GM12878 (cell line): ENCODE results near the gene TMEM109. TPM values are rescaled to one million over a fixed set of nuclear protein-coding genes. Genes with fewer than 3 reads are reported as not detected.

Source experiments
- ATAC-seq: fragments of 200-7000 bp; cut with Tn5 transposase; 3 replicates; pipeline ENCODE4 v1.9.1; 2020; ENCODE audit warnings: mild to moderate bottlenecking, moderate library complexity
- BruUV-seq: library from RNA; stranded (reverse); fragments of 400-500 nt; replicated peaks from 2 replicates; lab custom pipeline; 2021; lab: Mats Ljungman, UMichigan
- CTCF ChIA-PET: fragments of 300-600 bp; sonication (Branson Sonifier 250); formaldehyde crosslinking; extraction: SDS; loops from one replicate; lab custom pipeline; 2021; ENCODE audit warnings: inconsistent platforms; lab: Yijun Ruan, JAX
- POLR2A ChIA-PET: fragments of 350-600 bp; formaldehyde crosslinking; extraction: SDS; loops from one replicate; lab custom pipeline; 2021; ENCODE audit warnings: inconsistent platforms; lab: Charles Lee
- RAD21 ChIA-PET: fragments of 300-600 bp; sonication (Branson Sonifier 250); formaldehyde crosslinking; loops from one replicate; lab custom pipeline; 2023; ENCODE audit warnings: antibody characterized with exemption; ENCODE audit not compliant: unreplicated experiment; lab: Charles Lee
- SMC1A ChIA-PET: fragments of 300-600 bp; sonication (Branson Sonifier 250); formaldehyde crosslinking; loops from one replicate; lab custom pipeline; 2023; ENCODE audit not compliant: unreplicated experiment, uncharacterized antibody; lab: Charles Lee
- DNase-seq: peaks from one replicate; pipeline ENCODE4 v3.0.0-alpha.2; 2011; ENCODE audit warnings: low read depth, low spot score
- FAIRE-seq: peaks from 3 replicates; lab custom pipeline; 2011; peaks lifted over from hg19 to GRCh38; lab: Jason Lieb, UNC
- H2AFZ ChIP-seq: 2 replicates; pipeline ENCODE4 v1.6.0; 2011; ENCODE audit warnings: low read depth, low read length, control low read depth; ENCODE audit not compliant: control insufficient read depth
- H3K27ac ChIP-seq: 2 replicates; pipeline ENCODE4 v1.5.1; 2011; ENCODE audit warnings: control low read depth; ENCODE audit not compliant: control insufficient read depth, insufficient read depth
- H3K27me3 ChIP-seq, 2 experiments: replicated peaks in 1 of 2; 2 replicates each; pipeline versions ENCODE4 v1.6.0 to v1.6.1; 2011; ENCODE audit warnings: low read length in 1 of 2; ENCODE audit not compliant: control insufficient read depth in 2 of 2, insufficient read depth in 2 of 2
- H3K36me3 ChIP-seq, 2 experiments: 2 replicates each; pipeline ENCODE4 v1.5.1; 2011; ENCODE audit warnings: low read length in 1 of 2; ENCODE audit not compliant: control insufficient read depth in 2 of 2, insufficient read depth in 2 of 2
- H3K4me1 ChIP-seq: 2 replicates; pipeline ENCODE4 v1.6.1; 2011; ENCODE audit warnings: mild to moderate bottlenecking, low read length, moderate library complexity, mixed read lengths; ENCODE audit not compliant: control insufficient read depth, insufficient read depth
- H3K4me2 ChIP-seq: 2 replicates; pipeline ENCODE4 v1.6.0; 2011; ENCODE audit warnings: control low read depth; ENCODE audit not compliant: control insufficient read depth, insufficient read depth
- H3K4me3 ChIP-seq: fragments of 200-600 bp; sonication (generic); 2 replicates; pipeline ENCODE4 v1.5.1; 2016
- H3K79me2 ChIP-seq: 2 replicates; pipeline ENCODE4 v1.6.0; 2011; ENCODE audit warnings: low read length; ENCODE audit not compliant: control insufficient read depth, insufficient read depth
- H3K9ac ChIP-seq: 2 replicates; pipeline ENCODE4 v1.8.0; 2011; ENCODE audit warnings: low read length, control low read depth, mixed read lengths; ENCODE audit not compliant: control insufficient read depth, insufficient read depth
- H3K9me3 ChIP-seq: replicated peaks from 3 replicates; pipeline ENCODE4 v1.5.1; 2011; ENCODE audit warnings: mild to moderate bottlenecking, low read length; ENCODE audit not compliant: control insufficient read depth, insufficient read depth
- H4K20me1 ChIP-seq: 2 replicates; pipeline ENCODE4 v1.6.0; 2011; ENCODE audit not compliant: control insufficient read depth, insufficient read depth
- BRCA1 ChIP-seq: IDR thresholded peaks from 2 replicates; pipeline ENCODE4 v1.6.1; 2011; ENCODE audit warnings: low read depth, low read length, improper control_type of control experiment
- CHD1 ChIP-seq: IDR thresholded peaks from 2 replicates; pipeline ENCODE4 v1.6.1; 2012; ENCODE audit warnings: low read depth, low read length, improper control_type of control experiment
- CHD2 ChIP-seq: IDR thresholded peaks from 2 replicates; pipeline ENCODE4 v1.6.1; 2011; ENCODE audit warnings: low read depth, low read length, improper control_type of control experiment, borderline replicate concordance
- E2F4 ChIP-seq: IDR thresholded peaks from 2 replicates; pipeline ENCODE4 v1.6.1; 2012; ENCODE audit warnings: low read depth, low read length, improper control_type of control experiment
- HDAC2 ChIP-seq: fragments of 200-600 bp; sonication (generic); IDR thresholded peaks from 2 replicates; pipeline ENCODE4 v1.6.1; 2017
- HDGF ChIP-seq: fragments of 450-650 bp; IDR thresholded peaks from 2 replicates; pipeline ENCODE4 v1.6.1; 2016; ENCODE audit warnings: antibody characterized with exemption
- KDM1A ChIP-seq: fragments of 200-600 bp; sonication (generic); IDR thresholded peaks from 2 replicates; pipeline ENCODE4 v1.6.1; 2016; ENCODE audit warnings: borderline replicate concordance
- MXI1 ChIP-seq: fragments of 150-350 bp; IDR thresholded peaks from 2 replicates; pipeline ENCODE4 v1.6.1; 2011; ENCODE audit warnings: low read depth, mild to moderate bottlenecking, inconsistent platforms, low read length, improper control_type of control experiment
- NR2C1 ChIP-seq: fragments of 450-650 bp; IDR thresholded peaks from 2 replicates; pipeline ENCODE4 v1.6.1; 2017; ENCODE audit warnings: antibody characterized with exemption, mild to moderate bottlenecking, moderate library complexity
- POLR2AphosphoS5 ChIP-seq: IDR thresholded peaks from 2 replicates; pipeline ENCODE4 v1.6.1; 2011; ENCODE audit warnings: mild to moderate bottlenecking, low read length, inconsistent platforms
- SMARCA5 ChIP-seq: fragments of 450-650 bp; IDR thresholded peaks from 2 replicates; pipeline ENCODE4 v1.6.1; 2017; ENCODE audit warnings: mild to moderate bottlenecking
- ZBTB11 ChIP-seq: fragments of 450-650 bp; formaldehyde crosslinking; IDR thresholded peaks from 2 replicates; pipeline ENCODE4 v1.5.0; 2022; ENCODE audit warnings: mild to moderate bottlenecking, missing genetic modification characterization
- WGBS: methylation state at CpG from one replicate; pipeline ENCODE4 v1.1.6; 2016; ENCODE audit warnings: low lambda C conversion rate; ENCODE audit not compliant: insufficient replicate concordance, insufficient coverage; ENCODE audit errors: missing lambda C conversion rate; 5-methylcytosine and 5-hydroxymethylcytosine counted together
- in situ Hi-C: fragments of 300-500 bp; cut with MboI; formaldehyde crosslinking; loops from 9 replicates; pipeline ENCODE4 v1.14.3; 2018; ENCODE audit warnings: mixed read lengths
- intact Hi-C: fragments of 100-400 bp; cut with micrococcal nuclease; formaldehyde crosslinking; loops from one replicate; pipeline ENCODE4 v1.14.2; 2022; ENCODE audit not compliant: unreplicated experiment
- polyA plus RNA-seq, 11 experiments: library from polyadenylated mRNA; depleted of rRNA in 4 of 11; unstranded in 6 of 11; stranded (reverse) in 5 of 11; fragments of >200 nt; fragmentation: Nextera tagmentation in 4 of 11; fragmentation: Illumina TruSeq in 1 of 11; extraction: Ambion mirVana in 4 of 11; extraction: Trizol in 1 of 11; gene quantifications; 1 replicate in 1 of 11; 2 replicates in 10 of 11; pipeline versions ENCODE4 v1.2.1 to v1.2.3, GENCODE V29; 2011 to 2016; ENCODE audit warnings: inconsistent platforms in 2 of 11, missing spikeins in 2 of 11, low read depth in 1 of 11
- total RNA-seq, 4 experiments: library from RNA; depleted of rRNA in 3 of 4; stranded (reverse); fragments of >200 nt in 3 of 4; fragmentation: Illumina TruSeq in 1 of 4; extraction: Trizol in 1 of 4; gene quantifications; 2 replicates each; pipeline versions ENCODE4 v1.2.1 to v1.2.3, GENCODE V29; 2013 to 2021
- TF ChIP-seq, protein P1 (sequence below): fragments of 150-350 bp; IDR thresholded peaks from 2 replicates; pipeline ENCODE4 v1.6.1; 2014; ENCODE audit warnings: mild to moderate bottlenecking, low read depth, low read length
- TF ChIP-seq, protein P2 (sequence below): IDR thresholded peaks from 2 replicates; pipeline ENCODE4 v1.6.1; 2012; ENCODE audit warnings: low read depth, low read length, improper control_type of control experiment

The TMEM109 gene
- total and polyA plus RNA-seq, 10 of the 15 experiments (the other 5 are each of a cell fraction or from before 2014, with no cell fraction given), result 21.9 to 199 (median 85.2) TPM

DNA sequence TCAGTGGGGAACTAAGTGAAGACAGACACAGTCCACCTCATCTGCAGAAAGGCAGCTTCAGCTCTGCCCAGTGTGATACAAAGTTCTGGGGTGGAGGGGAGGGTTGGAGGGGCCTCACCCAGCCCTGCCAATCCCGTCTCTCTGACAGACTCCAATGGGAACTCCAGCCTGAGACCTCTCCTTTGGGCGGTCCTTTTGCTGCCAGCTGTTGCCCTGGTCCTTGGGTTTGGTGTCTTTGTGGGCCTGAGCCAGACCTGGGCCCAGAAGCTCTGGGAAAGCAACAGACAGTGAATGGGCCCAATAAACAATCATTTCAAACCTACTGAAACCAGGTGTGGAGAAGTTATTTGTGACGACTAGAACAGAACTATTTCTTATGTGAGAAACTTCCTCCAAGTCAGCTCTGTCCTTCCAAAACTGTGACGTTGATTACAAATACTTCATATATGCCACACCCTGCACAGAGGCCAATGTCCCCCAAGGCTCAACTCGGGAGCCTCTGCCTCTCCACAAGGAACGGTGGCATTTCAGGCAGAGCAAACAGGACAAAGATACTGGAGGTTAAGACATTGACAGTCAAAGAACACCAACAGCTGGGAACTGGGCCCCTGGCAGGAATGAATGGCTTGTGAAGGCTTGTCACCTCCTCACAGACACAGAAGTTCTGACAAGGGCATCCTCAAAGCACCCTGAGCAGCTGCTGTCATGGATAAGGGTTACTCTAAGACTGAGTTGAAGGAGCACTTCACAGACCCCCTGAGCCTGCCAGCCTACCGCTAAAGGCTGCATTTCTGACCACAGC, 38.4 kb upstream of the TMEM109 start:
- intact Hi-C loops (no loop called here), in situ Hi-C loops (no loop called here)
- ChIA-PET CTCF (interaction anchor here (0.6 to 2.3 kb wide), 4 partner anchors 11 to 45 kb away, joined by 3 to 8 read pairs (median 4); no protein-coding TSS in a partner anchor), SMC1A (interaction anchor here (1.0 to 1.3 kb wide), 2 partner anchors 12 to 253 kb away, joined by 3 to 5 read pairs; no protein-coding TSS in a partner anchor), POLR2A (no interaction called here), RAD21 (interaction anchor here (0.7 kb wide), 1 partner anchor 26 kb away, joined by 3 read pairs; no protein-coding TSS in a partner anchor)
- WGBS, result 62% methylated on average over 7 of the region's 7 CpGs
- Histone ChIP-seq H3K27me3 (no peaks in the 10 kb centered on the region), H3K27ac (no peak overlapping the region), H2AFZ (no peak overlapping the region), H3K4me1 (no peaks in the 10 kb centered on the region), H3K9me3 (no peaks in the 10 kb centered on the region), H3K4me3 (no peak overlapping the region), H3K9ac (no peak overlapping the region), H4K20me1 (no peaks in the 10 kb centered on the region; the same call in 1 of the 2 replicates), H3K36me3 (peaks cover 0 to 5% of the 10 kb centered on the region in 2 experiments; a peak in 3 of 4 replicates), H3K4me2 (no peak overlapping the region), H3K79me2 (no peaks in the 10 kb centered on the region)
- DNase-seq (no peak), ATAC-seq (no peak), FAIRE-seq (no peak)
- no peak for TF ChIP-seq ZBTB11
- no peak for TF ChIP-seq KDM1A
- TF ChIP-seq, protein P1, sequence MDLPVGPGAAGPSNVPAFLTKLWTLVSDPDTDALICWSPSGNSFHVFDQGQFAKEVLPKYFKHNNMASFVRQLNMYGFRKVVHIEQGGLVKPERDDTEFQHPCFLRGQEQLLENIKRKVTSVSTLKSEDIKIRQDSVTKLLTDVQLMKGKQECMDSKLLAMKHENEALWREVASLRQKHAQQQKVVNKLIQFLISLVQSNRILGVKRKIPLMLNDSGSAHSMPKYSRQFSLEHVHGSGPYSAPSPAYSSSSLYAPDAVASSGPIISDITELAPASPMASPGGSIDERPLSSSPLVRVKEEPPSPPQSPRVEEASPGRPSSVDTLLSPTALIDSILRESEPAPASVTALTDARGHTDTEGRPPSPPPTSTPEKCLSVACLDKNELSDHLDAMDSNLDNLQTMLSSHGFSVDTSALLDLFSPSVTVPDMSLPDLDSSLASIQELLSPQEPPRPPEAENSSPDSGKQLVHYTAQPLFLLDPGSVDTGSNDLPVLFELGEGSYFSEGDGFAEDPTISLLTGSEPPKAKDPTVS, result no peak
- TF ChIP-seq MXI1, result no peak
- TF ChIP-seq E2F4, result no peak
- TF ChIP-seq SMARCA5, result no peak
- no peak for TF ChIP-seq BRCA1
- no peak for TF ChIP-seq HDGF
- no peak for TF ChIP-seq POLR2AphosphoS5
- no peak for TF ChIP-seq CHD1
- TF ChIP-seq HDAC2, result no peak
- no peak for TF ChIP-seq NR2C1
- TF ChIP-seq, protein P2, sequence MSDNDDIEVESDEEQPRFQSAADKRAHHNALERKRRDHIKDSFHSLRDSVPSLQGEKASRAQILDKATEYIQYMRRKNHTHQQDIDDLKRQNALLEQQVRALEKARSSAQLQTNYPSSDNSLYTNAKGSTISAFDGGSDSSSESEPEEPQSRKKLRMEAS, result no peak
- TF ChIP-seq CHD2, result no peak
- no TSS peak for BruUV-seq
